IMR-90 (cell line): ENCODE measurements around the gene MSANTD1.

Experiments
- CEBPB ChIP-seq: IDR thresholded peaks from 2 replicates; pipeline ENCODE4 v1.6.1; 2012; ENCODE audit warnings: low read depth, low read length, improper control_type of control experiment
- CHD1 ChIP-seq: IDR thresholded peaks from 2 replicates; pipeline ENCODE4 v1.6.1; 2012; ENCODE audit warnings: low read depth, low read length, improper control_type of control experiment
- CTCF ChIP-seq: conservative IDR thresholded peaks from 2 replicates; pipeline ENCODE4 v1.5.1; 2012; ENCODE audit warnings: mild to moderate bottlenecking, low read depth, low read length, improper control_type of control experiment
- ELK1 ChIP-seq: fragments of 150-350 bp; IDR thresholded peaks from 2 replicates; pipeline ENCODE4 v1.6.1; 2016; ENCODE audit warnings: low read depth, mild to moderate bottlenecking, low read length, moderate library complexity, borderline replicate concordance
- MAFK ChIP-seq: IDR thresholded peaks from 2 replicates; pipeline ENCODE4 v1.6.1; 2012; ENCODE audit warnings: low read depth, low read length, improper control_type of control experiment
- MAZ ChIP-seq: IDR thresholded peaks from 2 replicates; pipeline ENCODE4 v1.6.1; 2012; ENCODE audit warnings: low read depth, mild to moderate bottlenecking, low read length, improper control_type of control experiment, moderate library complexity, borderline replicate concordance
- MXI1 ChIP-seq: IDR thresholded peaks from 2 replicates; pipeline ENCODE4 v1.6.1; 2012; ENCODE audit warnings: low read depth, mild to moderate bottlenecking, low read length, moderate library complexity, borderline replicate concordance
- POLR2A ChIP-seq: IDR thresholded peaks from 2 replicates; pipeline ENCODE4 v1.6.1; 2012; ENCODE audit warnings: mild to moderate bottlenecking, low read depth, low read length
- RAD21 ChIP-seq: IDR thresholded peaks from 2 replicates; pipeline ENCODE4 v1.6.1; 2012; ENCODE audit warnings: low read length, improper control_type of control experiment
- SMC3 ChIP-seq: fragments of 150-350 bp; IDR thresholded peaks from 2 replicates; pipeline ENCODE4 v1.6.1; 2016; ENCODE audit warnings: low read depth, mild to moderate bottlenecking, antibody characterized with exemption, low read length, moderate library complexity
- USF2 ChIP-seq: fragments of 150-350 bp; IDR thresholded peaks from 2 replicates; pipeline ENCODE4 v1.6.1; 2017; ENCODE audit warnings: mild to moderate bottlenecking, antibody characterized with exemption, low read length, low read depth

GRCh38 chr4:3254302-3255131, 5.6 kb downstream of the MSANTD1 start:
- no peak for TF ChIP-seq SMC3
- TF ChIP-seq CTCF: no peak
- no peak for TF ChIP-seq CEBPB
- no peak for TF ChIP-seq MXI1
- TF ChIP-seq POLR2A: no peak
- no peak for TF ChIP-seq RAD21
- no peak for TF ChIP-seq USF2
- no peak for TF ChIP-seq MAFK
- no peak for TF ChIP-seq CHD1
- TF ChIP-seq MAZ: no peak
- TF ChIP-seq ELK1: no peak
